Eye (tissue), 1 donor: ENCODE measurements around the gene SMAP2.
A peak's percentile ranks its signal among the peaks of the same experiment; 100 is the strongest.
"Not testable (repeated sequence)": the region's sequence is repeated elsewhere in the genome, so short reads cannot be mapped to it uniquely, and the experiment has no call there.

ENCODE experiments used
- DNase-seq: peaks from one replicate; pipeline ENCODE4 v3.0.0-alpha.2; 2015

Gene SMAP2

GRCh38 chr1:40372658-40373322, 737 bp upstream of the SMAP2 start:
- no peak for DNase-seq

- DNase-seq, result no peak
These were observed 4.0 kb downstream of the SMAP2 start for GRCh38 chr1:40377512-40377911.

- no peak for DNase-seq
These were observed 6.4 kb downstream of the SMAP2 start for GRCh38 chr1:40379785-40380452.

GRCh38 chr1:40380817-40381216, 7.3 kb downstream of the SMAP2 start:
- DNase-seq, result no peak

- DNase-seq, result no peak
These were observed 8.0 kb downstream of the SMAP2 start for GRCh38 chr1:40381268-40382107.

- DNase-seq, result no peak
These were observed 8.6 kb downstream of the SMAP2 start for GRCh38 chr1:40382108-40382460.

GRCh38 chr1:40382601-40383000, 9.1 kb downstream of the SMAP2 start:
- no peak for DNase-seq

GRCh38 chr1:40383095-40383487, 9.6 kb downstream of the SMAP2 start:
- DNase-seq, result no peak

- no peak for DNase-seq
These were observed 10.2 kb downstream of the SMAP2 start for GRCh38 chr1:40383488-40384412.

GRCh38 chr1:40384413-40384762, 10.9 kb downstream of the SMAP2 start:
- no peak for DNase-seq

- no peak for DNase-seq
These were observed 11.4 kb downstream of the SMAP2 start for GRCh38 chr1:40384887-40385286.

GRCh38 chr1:40385437-40386358, 12.2 kb downstream of the SMAP2 start:
- DNase-seq, result peak; percentile 38

GRCh38 chr1:40386359-40386723, 12.8 kb downstream of the SMAP2 start:
- DNase-seq, result no peak

- DNase-seq, result no peak
These were observed 13.3 kb downstream of the SMAP2 start for GRCh38 chr1:40386796-40387195.

GRCh38 chr1:40387381-40388306, 14.1 kb downstream of the SMAP2 start:
- DNase-seq, result not testable (repeated sequence)

GRCh38 chr1:40388456-40389321, 15.2 kb downstream of the SMAP2 start:
- DNase-seq, result not testable (repeated sequence)

GRCh38 chr1:40389322-40389803, 15.8 kb downstream of the SMAP2 start:
- DNase-seq, result no peak

- no peak for DNase-seq
These were observed 16.5 kb downstream of the SMAP2 start for GRCh38 chr1:40389871-40390560.

GRCh38 chr1:40390857-40391256, 17.3 kb downstream of the SMAP2 start:
- no peak for DNase-seq
